ENCODE results near the gene NXNL1.

The NXNL1 gene

GRCh38 chr19:17468302-17469091, 7.8 kb upstream of the NXNL1 start:
- no peaks in the 10 kb centered on the region; the same call in 1 of the 2 replicates for H3K27me3 ChIP-seq (ENCODE audit: insufficient read depth, low read depth)
- TF ChIP-seq CTCF (conservative IDR thresholded peaks at IDR 0.05; ENCODE audit: low read depth, low read length), result no peak
- H3K79me2 ChIP-seq (ENCODE audit: insufficient read depth, low read depth), result no peaks in the 10 kb centered on the region
- H3K36me3 ChIP-seq (ENCODE audit: insufficient read depth), result no peaks in the 10 kb centered on the region
- peaks cover 14% of the 10 kb centered on the region for H3K4me1 ChIP-seq (ENCODE audit: low read depth, poor library complexity, severe bottlenecking)
- peak overlapping the region; percentile 34 for H3K4me2 ChIP-seq
- no peaks in the 10 kb centered on the region for H4K20me1 ChIP-seq (ENCODE audit: insufficient read depth)
- H3K9ac ChIP-seq, result peak overlapping the region; percentile 11; the same call in 1 of the 2 replicates
- H3K4me3 ChIP-seq (IDR thresholded peaks at IDR 0.05; ENCODE audit: insufficient read depth, low read depth, low read length), result no peak overlapping the region
- peak overlapping the region; percentile 70 for H2AFZ ChIP-seq (ENCODE audit: low read depth)
- no peak overlapping the region for H3K27ac ChIP-seq

- H3K79me2 ChIP-seq (ENCODE audit: insufficient read depth, low read depth), result no peaks in the 10 kb centered on the region
- TF ChIP-seq CTCF (conservative IDR thresholded peaks at IDR 0.05; ENCODE audit: low read depth, low read length), result no peak
- H4K20me1 ChIP-seq (ENCODE audit: insufficient read depth), result no peaks in the 10 kb centered on the region
- H3K27ac ChIP-seq, result no peak overlapping the region
- no peak overlapping the region for H2AFZ ChIP-seq (ENCODE audit: low read depth)
- H3K4me2 ChIP-seq, result no peak overlapping the region
- no peaks in the 10 kb centered on the region; the same call in 1 of the 2 replicates for H3K27me3 ChIP-seq (ENCODE audit: insufficient read depth, low read depth)
- peaks cover 14% of the 10 kb centered on the region for H3K4me1 ChIP-seq (ENCODE audit: low read depth, poor library complexity, severe bottlenecking)
- no peaks in the 10 kb centered on the region for H3K36me3 ChIP-seq (ENCODE audit: insufficient read depth)
- no peak overlapping the region for H3K9ac ChIP-seq
- H3K4me3 ChIP-seq (IDR thresholded peaks at IDR 0.05; ENCODE audit: insufficient read depth, low read depth, low read length), result no peak overlapping the region
These were observed 7.0 kb upstream of the NXNL1 start for GRCh38 chr19:17467471-17468301.

DNA sequence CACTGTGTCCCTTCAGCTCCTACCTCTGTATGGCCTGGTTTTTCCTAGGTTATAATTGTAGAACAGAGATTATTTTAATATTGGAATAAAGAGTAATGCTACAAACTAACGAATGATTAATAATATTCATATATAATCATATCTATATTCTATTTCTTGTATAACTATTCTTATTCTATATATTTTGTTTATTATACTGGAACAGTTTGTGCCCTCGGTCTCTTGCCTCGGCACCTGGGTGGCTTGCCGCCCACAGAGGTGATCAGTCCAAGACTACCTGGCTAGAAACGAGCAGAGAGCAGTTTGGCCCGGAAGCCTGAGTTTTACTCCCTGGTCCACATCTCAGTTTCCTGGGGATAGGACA, 5.7 kb upstream of the NXNL1 start:
- Histone ChIP-seq H3K4me1 (ENCODE audit: low read depth, poor library complexity, severe bottlenecking) (peaks cover 14% of the 10 kb centered on the region), H3K36me3 (ENCODE audit: insufficient read depth) (no peaks in the 10 kb centered on the region), H3K4me3 (IDR thresholded peaks at IDR 0.05; ENCODE audit: insufficient read depth, low read depth, low read length) (no peak overlapping the region), H4K20me1 (ENCODE audit: insufficient read depth) (no peaks in the 10 kb centered on the region), H3K27ac (no peak overlapping the region), H3K27me3 (ENCODE audit: insufficient read depth, low read depth) (no peaks in the 10 kb centered on the region; the same call in 1 of the 2 replicates), H3K4me2 (no peak overlapping the region), H3K79me2 (ENCODE audit: insufficient read depth, low read depth) (no peaks in the 10 kb centered on the region), H3K9ac (no peak overlapping the region), H2AFZ (ENCODE audit: low read depth) (no peak overlapping the region)
- no peak for TF ChIP-seq CTCF (conservative IDR thresholded peaks at IDR 0.05; ENCODE audit: low read depth, low read length)

DNA sequence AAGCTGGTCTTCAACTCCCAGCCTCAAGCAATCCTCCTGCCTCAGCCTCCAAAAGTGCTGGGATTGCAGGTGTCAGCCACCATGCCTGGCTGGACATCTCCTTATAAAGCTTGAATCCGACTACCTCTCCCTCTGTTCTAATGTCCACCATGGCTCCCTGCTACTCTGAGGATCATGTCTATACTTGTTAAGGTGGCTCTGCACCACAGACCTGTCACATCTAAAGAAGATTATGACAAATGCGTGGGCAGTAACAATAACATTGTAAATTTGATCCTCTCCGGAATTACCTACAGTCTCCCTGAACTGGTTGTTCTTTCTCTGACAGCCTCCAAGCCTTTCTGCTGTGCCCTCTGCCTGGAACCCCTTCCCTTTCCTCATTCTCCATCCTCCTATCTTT, 1.8 kb downstream of the NXNL1 start:
- Histone ChIP-seq H3K4me3 (IDR thresholded peaks at IDR 0.05; ENCODE audit: insufficient read depth, low read depth, low read length) (no peak overlapping the region), H3K4me2 (no peak overlapping the region), H3K27ac (no peak overlapping the region), H3K9ac (no peak overlapping the region), H3K36me3 (ENCODE audit: insufficient read depth) (no peaks in the 10 kb centered on the region), H2AFZ (ENCODE audit: low read depth) (no peak overlapping the region), H3K4me1 (ENCODE audit: low read depth, poor library complexity, severe bottlenecking) (peaks cover 9% of the 10 kb centered on the region), H3K79me2 (ENCODE audit: insufficient read depth, low read depth) (no peaks in the 10 kb centered on the region), H4K20me1 (ENCODE audit: insufficient read depth) (no peaks in the 10 kb centered on the region), H3K27me3 (ENCODE audit: insufficient read depth, low read depth) (peaks cover 12% of the 10 kb centered on the region)
- no peak for TF ChIP-seq CTCF (conservative IDR thresholded peaks at IDR 0.05; ENCODE audit: low read depth, low read length)
